Raji (cell line): Measurements from ENCODE around the gene CROCC2.

Experiments used
- POLR2A ChIP-seq: IDR thresholded peaks from 2 replicates; pipeline ENCODE4 v1.6.1; 2011; ENCODE audit warnings: low read depth, low read length, control low read depth; ENCODE audit not compliant: insufficient read depth

The CROCC2 gene

DNA sequence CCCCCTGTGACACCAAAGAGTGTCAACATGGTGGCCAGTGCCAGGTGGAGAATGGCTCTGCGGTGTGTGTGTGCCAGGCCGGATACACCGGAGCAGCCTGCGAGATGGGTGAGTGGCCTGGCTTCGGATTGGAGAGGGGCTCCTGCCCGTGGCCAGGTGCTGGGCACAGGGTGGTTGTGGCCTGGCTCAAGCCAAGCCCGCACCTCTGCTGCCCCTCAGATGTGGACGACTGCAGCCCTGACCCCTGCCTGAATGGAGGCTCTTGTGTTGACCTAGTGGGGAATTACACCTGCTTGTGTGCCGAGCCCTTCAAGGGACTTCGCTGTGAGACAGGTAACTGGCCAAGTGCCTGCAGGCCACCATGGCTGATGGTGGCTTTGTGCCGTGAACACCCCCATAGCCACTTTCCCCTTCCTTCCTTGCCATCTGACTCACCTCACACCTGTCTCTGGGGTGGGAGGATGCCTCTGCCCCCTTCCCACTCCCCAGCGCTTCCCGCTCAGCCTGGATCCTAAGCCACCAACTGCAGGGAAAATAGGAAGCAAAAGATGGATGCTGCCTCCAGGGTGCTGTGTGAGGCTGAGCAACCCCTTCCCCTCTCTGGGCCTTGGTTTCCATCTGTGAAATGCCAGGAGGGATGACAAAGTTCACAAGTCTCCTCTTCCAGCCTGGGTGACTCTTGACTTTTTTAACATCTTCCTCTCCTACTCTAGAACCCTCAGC lies 134.1 kb downstream of the CROCC2 start:
- no peak for TF ChIP-seq POLR2A

DNA sequence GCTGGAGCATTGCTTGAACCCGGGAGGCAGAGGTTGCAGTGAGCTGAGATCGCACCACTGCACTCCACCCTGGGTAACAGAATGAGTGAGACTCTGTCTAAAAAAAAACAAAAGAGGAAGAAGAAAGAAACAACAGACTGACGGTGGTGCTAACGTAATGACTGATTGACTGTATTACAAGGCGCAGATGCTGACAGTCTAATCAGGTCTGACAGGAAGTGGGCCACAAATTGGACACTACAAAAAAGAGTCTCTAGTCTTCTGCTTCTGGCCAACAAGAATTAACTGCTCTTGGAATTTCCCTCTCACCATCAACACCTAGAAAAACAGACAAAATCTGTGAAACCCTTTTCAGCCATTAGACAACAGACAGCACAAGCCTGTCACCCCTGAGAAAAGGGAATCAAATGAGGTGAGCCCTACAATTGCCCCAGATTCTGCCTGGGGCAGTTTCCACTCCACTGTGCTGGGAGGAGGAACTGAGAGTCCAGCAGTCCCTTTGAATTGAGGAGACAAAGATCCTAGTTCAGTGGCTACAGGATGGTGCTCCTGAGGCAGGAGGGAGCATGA lies 135.5 kb downstream of the CROCC2 start:
- TF ChIP-seq POLR2A: no peak
